ENCODE results near the gene COX6A1. TPM values are rescaled to one million over a fixed set of nuclear protein-coding genes. Genes with fewer than 3 reads are reported as not detected.
"Not testable (repeated sequence)": the region's sequence is repeated elsewhere in the genome, so short reads cannot be mapped to it uniquely, and the experiment has no call there.

COX6A1 gene
- total and polyA plus RNA-seq, 2 of the 13 experiments (the other 11 are each of a cell fraction or from before 2014, with no cell fraction given): 542 to 673 TPM

- BruUV-seq (replicated peaks); in situ Hi-C loops (cut with HindIII; ENCODE audit: extremely low pct_ligation_motif_present, low pct_unique_long_range_greater_than_20kb); H3K9ac ChIP-seq (ENCODE audit: insufficient read depth, low read depth, low read length); H4K20me1 ChIP-seq (ENCODE audit: insufficient read depth, low read length); CTCF ChIA-PET (ENCODE audit: low intra/inter-chr PET ratio, low total read pairs); H3K4me1 ChIP-seq (ENCODE audit: insufficient read depth, low read length); H3K4me3 ChIP-seq (replicated peaks in 1 of 3; ENCODE audit: insufficient read depth in 1 of 3, low read depth in 2 of 3, low read length in 3 of 3); H2AFZ ChIP-seq (ENCODE audit: low read length); H3K4me2 ChIP-seq (ENCODE audit: low read depth, low read length); H3K27me3 ChIP-seq (ENCODE audit: control insufficient read depth in 1 of 2, insufficient read depth in 2 of 2, low read length in 2 of 2); H3K9me3 ChIP-seq (ENCODE audit: low read length); ATAC-seq; FAIRE-seq; DNase-seq (ENCODE audit: low spot score); intact Hi-C loops (cut with micrococcal nuclease; ENCODE audit: unreplicated experiment); H3K27ac ChIP-seq (ENCODE audit: extremely low read length, insufficient read depth, low read length): not testable (repeated sequence)
- POLR2A ChIA-PET: interaction anchor here (2.7 kb wide), 1 partner anchor 16 kb away, joined by 7 read pairs; the partner anchor contains the start of gene SRSF9
- TF ChIP-seq ZNF7 (CRISPR knock-in tag; IDR thresholded peaks at IDR 0.05) (peak; percentile 63; the same call in 1 of the 2 replicates), CEBPG (CRISPR knock-in tag; IDR thresholded peaks at IDR 0.05) (0 out of 2 replicates have a peak, but pooled peaks have one; percentile 13)
- TF ChIP-seq, protein P1, sequence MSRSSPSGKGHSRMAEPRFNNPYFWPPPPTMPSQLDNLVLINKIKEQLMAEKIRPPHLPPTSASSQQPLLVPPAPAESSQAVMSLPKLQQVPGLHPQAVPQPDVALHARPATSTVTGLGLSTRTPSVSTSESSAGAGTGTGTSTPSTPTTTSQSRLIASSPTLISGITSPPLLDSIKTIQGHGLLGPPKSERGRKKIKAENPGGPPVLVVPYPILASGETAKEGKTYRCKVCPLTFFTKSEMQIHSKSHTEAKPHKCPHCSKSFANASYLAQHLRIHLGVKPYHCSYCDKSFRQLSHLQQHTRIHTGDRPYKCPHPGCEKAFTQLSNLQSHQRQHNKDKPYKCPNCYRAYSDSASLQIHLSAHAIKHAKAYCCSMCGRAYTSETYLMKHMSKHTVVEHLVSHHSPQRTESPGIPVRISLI (CRISPR knock-in tag; IDR thresholded peaks at IDR 0.05; ENCODE audit: borderline replicate concordance): peak; percentile 26; the same call in 1 of the 2 replicates
- TF ChIP-seq, protein P2, sequence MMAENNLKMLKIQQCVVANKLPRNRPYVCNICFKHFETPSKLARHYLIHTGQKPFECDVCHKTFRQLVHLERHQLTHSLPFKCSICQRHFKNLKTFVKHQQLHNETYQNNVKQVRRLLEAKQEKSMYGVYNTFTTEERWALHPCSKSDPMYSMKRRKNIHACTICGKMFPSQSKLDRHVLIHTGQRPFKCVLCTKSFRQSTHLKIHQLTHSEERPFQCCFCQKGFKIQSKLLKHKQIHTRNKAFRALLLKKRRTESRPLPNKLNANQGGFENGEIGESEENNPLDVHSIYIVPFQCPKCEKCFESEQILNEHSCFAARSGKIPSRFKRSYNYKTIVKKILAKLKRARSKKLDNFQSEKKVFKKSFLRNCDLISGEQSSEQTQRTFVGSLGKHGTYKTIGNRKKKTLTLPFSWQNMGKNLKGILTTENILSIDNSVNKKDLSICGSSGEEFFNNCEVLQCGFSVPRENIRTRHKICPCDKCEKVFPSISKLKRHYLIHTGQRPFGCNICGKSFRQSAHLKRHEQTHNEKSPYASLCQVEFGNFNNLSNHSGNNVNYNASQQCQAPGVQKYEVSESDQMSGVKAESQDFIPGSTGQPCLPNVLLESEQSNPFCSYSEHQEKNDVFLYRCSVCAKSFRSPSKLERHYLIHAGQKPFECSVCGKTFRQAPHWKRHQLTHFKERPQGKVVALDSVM (CRISPR knock-in tag; IDR thresholded peaks at IDR 0.05): peak; percentile 92
- Histone ChIP-seq H3K36me3 (replicated peaks in 1 of 2; ENCODE audit: control insufficient read depth in 1 of 2, insufficient read depth in 2 of 2, low read length in 2 of 2) (peaks cover 9 to 43% of the 10 kb centered on the region in 2 experiments), H3K79me2 (ENCODE audit: insufficient read depth, low read length) (peaks cover 19% of the 10 kb centered on the region)
- 90% methylated on average over 5 of the region's 5 CpGs for WGBS (ENCODE audit: low lambda C conversion rate)
Observed at GRCh38 chr12:120452524-120452923, 14.6 kb downstream of the COX6A1 start.

Measured in HepG2 (cell line).